Activated CD8-positive, alpha-beta memory T cell treated with anti-CD3 and anti-CD28 coated beads for 1 hour (primary cell): ENCODE data around the gene BTNL2.

Experiments
- DNase-seq, 2 donors: peaks; one replicate each; pipeline ENCODE4 v3.0.0-alpha.2; 2020; ENCODE audit warnings: low read depth in 1 of 2; ENCODE audit errors: extremely low read depth in 1 of 2

The BTNL2 gene

DNA sequence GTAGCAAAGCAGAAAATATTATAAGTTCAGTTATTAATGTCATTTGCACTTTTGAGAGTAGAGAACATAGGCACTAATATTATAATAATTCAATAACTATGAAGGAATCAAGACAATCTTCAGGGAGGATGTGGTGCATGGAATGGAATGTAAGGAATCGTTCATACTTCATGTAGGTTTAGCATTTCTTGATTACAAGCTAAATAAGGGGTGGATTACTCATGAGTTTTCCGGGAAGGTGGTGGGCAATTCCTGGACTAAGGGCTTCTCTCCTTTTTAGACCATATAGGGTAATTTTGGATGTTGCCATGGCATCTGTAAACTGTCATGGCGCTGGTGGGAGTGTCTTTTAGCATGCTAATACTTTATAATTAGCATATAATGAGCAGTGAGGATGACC lies 9.1 kb upstream of the BTNL2 start:
- DNase-seq: no peak

GRCh38 chr6:32415521-32416019 lies 8.6 kb upstream of the BTNL2 start:
- peak; percentile 44 to 63 for DNase-seq

GRCh38 chr6:32413427-32414047 lies 6.6 kb upstream of the BTNL2 start:
- DNase-seq: peak; percentile 69 to 83

DNA sequence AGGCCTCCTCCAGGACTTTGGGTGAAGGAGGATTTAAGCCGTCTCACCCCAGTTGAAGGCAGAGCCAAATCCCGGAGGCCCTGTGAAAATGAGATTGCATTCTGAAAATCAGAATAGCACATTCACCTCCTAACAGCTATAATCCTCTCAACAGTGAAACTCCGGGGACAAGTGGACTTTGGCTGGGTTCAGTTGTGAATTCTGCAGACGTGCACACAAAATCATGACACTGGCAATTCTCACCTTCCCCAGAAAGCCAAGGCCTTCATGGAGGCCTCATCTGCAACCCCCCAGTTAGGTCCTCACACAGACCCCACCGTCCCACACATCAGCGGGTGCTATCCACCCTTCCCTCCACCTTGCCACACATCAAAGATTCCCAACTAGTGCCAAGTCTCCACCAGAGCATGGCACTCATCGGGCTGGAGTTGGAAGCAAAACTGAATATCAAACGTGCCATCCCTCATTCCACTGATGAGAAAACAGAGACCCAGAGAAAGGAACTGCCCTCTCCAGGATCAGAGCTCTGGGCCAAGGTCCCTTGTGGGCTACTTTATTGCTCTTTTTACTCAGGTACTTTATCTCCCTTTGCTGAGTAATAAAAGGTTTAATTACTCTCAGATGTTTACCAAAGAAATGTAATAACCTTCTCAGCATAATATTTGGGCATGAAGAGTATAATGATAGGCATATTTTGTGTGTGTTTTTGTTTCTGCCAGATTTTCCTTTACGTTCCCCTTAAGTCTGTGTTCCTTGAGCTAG lies 4.8 kb upstream of the BTNL2 start:
- no peak for DNase-seq

DNA sequence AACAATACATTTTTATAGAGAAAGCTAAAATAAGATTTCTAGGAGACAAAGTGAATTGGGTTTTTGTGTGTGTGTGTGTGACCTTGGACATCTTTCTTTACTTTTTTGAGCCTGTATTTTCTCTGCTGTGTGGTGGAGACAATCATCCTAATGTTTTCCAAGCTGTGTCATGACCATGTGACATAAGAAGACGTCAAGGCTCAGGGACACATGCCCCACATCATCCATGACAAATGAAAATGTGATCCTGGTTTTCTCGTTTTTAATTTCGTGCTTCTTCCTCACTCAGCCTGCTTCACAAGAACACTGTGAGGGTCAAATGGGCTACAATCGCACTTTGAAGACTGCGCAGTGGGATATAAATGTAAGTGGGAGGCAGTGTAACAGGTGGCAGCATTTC lies 3.9 kb upstream of the BTNL2 start:
- no peak for DNase-seq

DNA sequence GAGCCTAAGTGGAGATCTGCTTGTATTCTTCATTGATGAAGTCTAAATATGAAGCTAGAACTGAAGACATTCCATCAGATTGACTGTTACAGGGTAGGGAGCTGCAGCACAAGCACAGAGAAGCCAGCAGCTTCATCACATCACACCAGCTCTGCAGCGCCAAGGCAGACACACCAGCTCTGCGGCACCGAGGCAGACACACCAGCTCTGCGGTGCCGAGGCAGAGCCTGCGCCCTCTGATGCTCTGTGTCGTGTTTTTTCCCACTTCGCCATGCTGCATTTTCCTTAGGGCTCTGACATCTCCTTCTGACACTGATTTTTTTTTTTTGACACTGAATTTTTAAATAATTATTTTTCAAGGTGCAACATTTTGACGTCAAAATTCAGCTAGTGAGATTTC lies 784 bp downstream of the BTNL2 start:
- no peak for DNase-seq

DNA sequence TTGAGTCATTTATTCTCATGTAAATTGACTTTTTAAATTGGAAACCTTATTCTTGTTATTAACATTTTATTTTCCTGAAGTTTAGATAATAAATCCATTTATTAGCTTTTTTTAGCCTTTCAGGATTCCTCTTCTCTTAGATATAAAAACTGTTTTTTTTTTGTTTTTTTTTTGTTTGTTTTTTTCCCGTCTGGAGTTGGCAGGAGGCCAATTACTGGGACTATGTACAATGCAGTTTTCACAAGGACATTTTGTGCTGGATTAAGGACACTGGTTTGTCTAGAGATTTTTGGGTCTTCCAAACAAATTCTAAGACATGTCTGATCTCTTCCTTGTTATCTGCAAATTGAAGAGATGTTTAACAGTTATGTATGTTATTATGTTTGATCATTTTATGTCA lies 1.3 kb downstream of the BTNL2 start:
- no peak for DNase-seq

GRCh38 chr6:32402812-32403211 lies 4.2 kb downstream of the BTNL2 start:
- no peak for DNase-seq

DNA sequence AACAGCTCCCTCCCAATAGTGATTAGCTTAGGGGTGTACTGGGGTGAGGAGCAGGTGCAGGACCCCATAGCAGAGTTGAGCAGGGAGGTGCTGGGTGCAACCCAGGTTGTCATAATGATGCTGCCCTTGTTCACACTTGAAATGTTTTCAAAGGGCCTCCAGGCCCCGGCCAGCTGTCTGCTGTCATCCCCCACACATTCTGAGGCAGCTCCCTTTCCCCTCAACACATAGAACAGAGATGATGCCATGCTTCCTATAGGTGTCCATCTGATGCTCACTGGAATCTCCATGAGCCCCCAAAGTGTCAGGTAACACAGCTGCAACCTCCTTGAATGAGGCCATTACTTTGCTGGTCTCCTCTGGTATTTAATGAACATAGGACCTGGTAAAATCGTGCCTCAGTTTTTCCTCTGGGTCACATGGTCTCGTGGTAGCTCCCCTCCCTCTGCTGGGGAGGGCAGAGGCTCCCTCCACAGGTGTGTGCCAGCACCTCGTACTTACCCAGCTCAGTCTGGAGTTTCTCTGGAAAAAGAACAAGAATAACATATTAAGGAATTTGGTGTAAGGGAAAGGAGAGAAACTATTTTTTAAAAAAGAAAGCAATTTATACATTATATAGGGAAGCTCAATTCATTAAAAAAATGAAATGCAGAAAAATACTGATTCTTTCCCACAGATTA lies 5.6 kb downstream of the BTNL2 start:
- DNase-seq: no peak

DNA sequence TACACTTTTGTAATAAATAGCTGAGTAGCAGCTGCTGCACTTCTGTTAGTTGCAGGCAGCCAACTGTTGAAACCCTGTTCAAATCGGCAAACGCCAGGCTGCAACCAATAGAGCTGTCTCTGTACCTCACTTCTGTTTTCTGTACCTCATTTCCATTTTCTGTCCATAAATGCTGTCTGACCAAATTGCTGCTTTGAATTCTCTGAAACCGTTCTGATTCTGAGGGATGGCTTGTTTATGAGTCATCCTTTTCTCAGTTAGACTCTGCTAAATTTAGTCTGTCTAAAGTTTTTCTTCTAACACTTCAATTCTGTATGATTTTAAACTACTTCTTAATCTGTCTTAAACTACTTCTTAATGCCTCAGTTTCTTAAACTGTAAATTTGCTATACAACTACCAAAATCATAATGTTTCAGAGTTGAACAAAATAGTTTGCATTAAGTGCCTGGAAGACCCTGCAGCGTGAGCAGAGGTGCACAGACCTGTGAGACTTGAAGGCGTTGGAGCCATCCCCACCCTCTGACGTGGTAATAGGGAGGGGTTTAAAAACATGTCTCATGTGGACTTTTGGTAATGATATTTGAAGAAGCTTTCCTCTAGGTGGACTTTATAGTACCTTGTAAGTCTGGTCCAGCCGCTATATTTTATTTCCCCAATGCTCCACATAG lies 9.6 kb downstream of the BTNL2 start:
- no peak for DNase-seq

- no peak for DNase-seq
Observed at GRCh38 chr6:32396028-32396427, 11.0 kb downstream of the BTNL2 start.

DNA sequence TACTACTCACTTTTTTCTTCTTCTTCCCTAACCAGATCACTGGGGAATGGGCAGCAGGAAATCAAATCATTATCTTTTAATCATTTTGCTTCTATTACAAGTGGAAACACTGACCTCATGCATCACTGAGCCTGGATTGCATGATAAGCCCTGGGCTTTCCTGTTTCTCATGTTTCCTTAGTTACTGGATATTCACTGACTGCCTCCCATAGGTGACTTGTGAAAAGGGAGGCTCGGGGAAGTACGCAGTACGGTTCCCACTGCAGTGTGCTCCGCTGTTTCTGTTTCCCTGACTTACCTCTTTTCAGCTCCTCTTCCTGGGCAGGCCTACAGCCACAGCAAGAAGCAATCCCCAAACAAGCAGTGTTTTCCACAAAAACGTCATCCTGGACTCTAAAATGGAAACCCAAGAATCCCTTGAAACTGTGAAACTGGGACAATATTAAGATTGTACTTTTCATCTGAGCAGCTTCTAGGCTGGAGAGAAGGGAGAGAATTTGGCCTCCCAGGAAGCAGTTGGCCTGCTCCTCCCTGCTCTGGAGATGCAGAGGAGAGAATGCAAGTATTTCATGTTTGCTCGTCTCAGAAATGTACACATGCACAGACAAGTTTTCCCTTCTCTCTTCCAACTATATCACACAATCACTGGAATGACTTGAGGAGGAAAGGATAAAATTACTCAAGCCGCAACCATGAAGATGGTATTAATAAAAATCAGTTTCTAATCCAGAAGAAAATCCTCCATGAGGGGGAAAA lies 13.1 kb downstream of the BTNL2 start:
- no peak for DNase-seq

DNA sequence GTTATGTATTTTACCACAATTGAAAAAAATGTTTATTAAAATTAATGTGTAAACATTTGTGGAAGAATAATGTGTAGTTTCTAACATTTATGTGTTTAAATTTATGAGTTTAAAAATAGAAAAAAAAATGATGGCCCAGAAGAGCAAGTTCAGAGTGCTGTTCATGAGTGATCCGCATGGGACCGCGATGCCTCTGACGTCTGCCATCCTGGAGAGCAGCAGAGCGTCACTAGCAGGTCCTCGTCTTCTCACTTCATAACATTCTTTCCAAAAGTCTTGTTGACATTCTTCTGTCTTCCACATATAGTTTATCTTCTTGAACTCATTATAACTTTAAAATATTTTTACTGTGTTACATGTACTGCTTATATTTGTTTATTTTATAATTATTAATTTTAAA lies 15.5 kb downstream of the BTNL2 start:
- DNase-seq: no peak

GRCh38 chr6:32387589-32388340 lies 19.2 kb downstream of the BTNL2 start:
- no peak for DNase-seq

DNA sequence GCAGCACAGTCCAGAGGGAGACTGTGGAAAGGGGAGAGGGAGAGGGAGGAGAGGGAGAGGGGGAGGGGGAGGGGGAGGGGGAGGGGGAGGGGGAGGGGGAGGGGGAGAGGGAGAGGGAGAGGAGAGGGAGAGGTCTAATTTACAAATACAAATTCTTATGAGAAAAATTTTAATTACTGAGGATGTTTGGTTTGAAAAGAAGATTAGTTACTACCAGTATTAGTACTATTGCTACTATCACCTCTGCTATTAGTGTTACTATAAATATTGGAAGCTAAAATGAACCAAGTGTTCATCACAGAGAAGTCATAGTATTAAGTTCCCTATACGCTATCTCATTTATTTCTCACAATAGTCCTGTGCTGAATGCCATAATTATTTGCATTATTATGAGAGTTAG lies 20.9 kb downstream of the BTNL2 start:
- no peak for DNase-seq

GRCh38 chr6:32382757-32383420 lies 24.1 kb downstream of the BTNL2 start:
- DNase-seq: no peak

- no peak for DNase-seq
Observed at GRCh38 chr6:32379545-32379944, 27.4 kb downstream of the BTNL2 start.

- DNase-seq: no peak
Observed at GRCh38 chr6:32375739-32376529, 31.0 kb downstream of the BTNL2 start.

GRCh38 chr6:32371803-32372202 lies 35.2 kb downstream of the BTNL2 start, which contains the start of gene TSBP1:
Gene TSBP1, minus strand, starts transcription at chr6:32371903. Its CDS starts 197 bp downstream, at chr6:32371706.
- DNase-seq: no peak
